ENCODE measurements around the gene HAUS1.

DNA sequence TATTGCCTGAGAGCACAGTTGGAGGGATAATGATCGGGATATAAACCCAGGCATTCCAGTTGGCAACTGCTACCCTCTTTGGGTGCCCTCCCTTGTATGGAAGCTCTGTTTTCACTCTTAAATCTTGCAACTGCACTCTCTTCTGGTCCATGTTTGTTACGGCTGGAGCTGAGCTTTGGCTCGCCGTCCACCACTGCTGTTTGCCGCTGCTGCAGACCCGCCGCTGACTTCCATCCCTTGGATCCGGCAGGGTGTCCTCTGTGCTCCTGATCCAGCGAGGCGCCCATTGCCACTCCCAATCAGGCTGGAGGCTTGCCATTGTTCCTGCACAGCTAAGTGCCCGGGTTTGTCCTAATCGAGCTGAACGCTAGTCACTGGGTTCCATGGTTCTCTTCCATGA lies 60.7 kb downstream of the HAUS1 start:
- TF ChIP-seq EP300 (IDR thresholded peaks at IDR 0.05) (no peak), CTCF (IDR thresholded peaks at IDR 0.05) (no peak), POLR2A (IDR thresholded peaks at IDR 0.05) (no peak)
